ENCODE measurements around the gene MICAL2.

The MICAL2 gene

GRCh38 chr11:12110714-12111548 lies 541 bp downstream of the MICAL2 start (continued):
- TF ChIP-seq TSHZ2 (CRISPR knock-in tag; IDR thresholded peaks at IDR 0.05) (no peak), BACH2 (CRISPR knock-in tag; IDR thresholded peaks at IDR 0.05; ENCODE audit: borderline replicate concordance) (no peak)

GRCh38 chr11:12111549-12112520 lies 1.4 kb downstream of the MICAL2 start:
- peak; percentile 1; the same call in 1 of the 3 replicates for ATAC-seq
- TF ChIP-seq ESRRG (CRISPR knock-in tag; IDR thresholded peaks at IDR 0.05), result no peak
- TF ChIP-seq ZFP30 (CRISPR knock-in tag; IDR thresholded peaks at IDR 0.05), result no peak
- TF ChIP-seq ZC3H10 (CRISPR knock-in tag; IDR thresholded peaks at IDR 0.05), result no peak
- no peak for TF ChIP-seq CSRNP3 (CRISPR knock-in tag; IDR thresholded peaks at IDR 0.05)
- no peak for TF ChIP-seq ZNF8 (CRISPR knock-in tag; IDR thresholded peaks at IDR 0.05)

- TF ChIP-seq ZFP3 (CRISPR knock-in tag; IDR thresholded peaks at IDR 0.05), result no peak
- no peak for TF ChIP-seq ZFP30 (CRISPR knock-in tag; IDR thresholded peaks at IDR 0.05)
- no peak for TF ChIP-seq OSR1 (CRISPR knock-in tag; IDR thresholded peaks at IDR 0.05)
- TF ChIP-seq CREB5 (CRISPR knock-in tag; IDR thresholded peaks at IDR 0.05; ENCODE audit: low read depth), result no peak
- TF ChIP-seq TCF4 (CRISPR knock-in tag; IDR thresholded peaks at IDR 0.05; ENCODE audit: borderline replicate concordance), result no peak
- no peak for TF ChIP-seq ZNF565 (CRISPR knock-in tag; conservative IDR thresholded peaks at IDR 0.05; ENCODE audit: low read depth)
- TF ChIP-seq ARNTL (CRISPR knock-in tag; IDR thresholded peaks at IDR 0.05; ENCODE audit: borderline replicate concordance, low read depth), result no peak
- no peak for TF ChIP-seq PATZ1 (CRISPR knock-in tag; IDR thresholded peaks at IDR 0.05; ENCODE audit: borderline replicate concordance)
- TF ChIP-seq BACH2 (CRISPR knock-in tag; IDR thresholded peaks at IDR 0.05; ENCODE audit: borderline replicate concordance), result no peak
- TF ChIP-seq SNAI2 (CRISPR knock-in tag; IDR thresholded peaks at IDR 0.05), result no peak
- TF ChIP-seq POU6F1 (CRISPR knock-in tag; IDR thresholded peaks at IDR 0.05; ENCODE audit: borderline replicate concordance, low read depth), result no peak
- no peak for TF ChIP-seq CSDC2 (CRISPR knock-in tag; IDR thresholded peaks at IDR 0.05)
- TF ChIP-seq CSRNP3 (CRISPR knock-in tag; IDR thresholded peaks at IDR 0.05), result no peak
- no peak for TF ChIP-seq ESRRG (CRISPR knock-in tag; IDR thresholded peaks at IDR 0.05)
- no peak for ATAC-seq
Measured at GRCh38 chr11:12112750-12113149, 2.4 kb downstream of the MICAL2 start.
